ENCODE results near the gene MDFIC2.

The MDFIC2 gene

GRCh38 chr3:70189884-70190473 is 122.5 kb downstream of the MDFIC2 start:
- no peaks in the 10 kb centered on the region for H3K9me3 ChIP-seq (replicated peaks; ENCODE audit: insufficient read depth, low read length)
- no peak overlapping the region for H3K4me2 ChIP-seq (ENCODE audit: low read depth, low read length)
- no peaks in the 10 kb centered on the region for H4K20me1 ChIP-seq (ENCODE audit: insufficient read depth, low read length)
- no peak for TF ChIP-seq CTCF (IDR thresholded peaks at IDR 0.05; ENCODE audit: low read length)
- TF ChIP-seq EZH2phosphoT487 (IDR thresholded peaks at IDR 0.05; ENCODE audit: low read length) = no peak
- no peak for TF ChIP-seq EZH2 (optimal IDR thresholded peaks at IDR 0.05; ENCODE audit: low read depth, low read length)
- no peak overlapping the region for H3K4me3 ChIP-seq (ENCODE audit: low read length)
- no peak for DNase-seq
- H3F3A ChIP-seq (ENCODE audit: insufficient read depth, low read length) = no peaks in the 10 kb centered on the region
- H3K27me3 ChIP-seq (replicated peaks; ENCODE audit: insufficient read depth, low read length) = no peaks in the 10 kb centered on the region
- H3K36me3 ChIP-seq (replicated peaks; ENCODE audit: insufficient read depth, low read length) = no peaks in the 10 kb centered on the region
- H2AFZ ChIP-seq (ENCODE audit: low read length) = no peak overlapping the region
- H3K27ac ChIP-seq (ENCODE audit: low read length) = no peak overlapping the region
- no peak overlapping the region for H3K9ac ChIP-seq (ENCODE audit: low read length)
- H3K79me2 ChIP-seq (ENCODE audit: low read length) = no peaks in the 10 kb centered on the region
- no peaks in the 10 kb centered on the region for H3K4me1 ChIP-seq (ENCODE audit: low read length)
- H3K9me2 ChIP-seq (replicated peaks; ENCODE audit: insufficient read depth, low read length) = no peaks in the 10 kb centered on the region

GRCh38 chr3:70186221-70186620 is 126.2 kb downstream of the MDFIC2 start:
- H3K79me2 ChIP-seq (ENCODE audit: low read length) = no peaks in the 10 kb centered on the region
- no peaks in the 10 kb centered on the region for H3K36me3 ChIP-seq (replicated peaks; ENCODE audit: insufficient read depth, low read length)
- no peak overlapping the region for H3K4me2 ChIP-seq (ENCODE audit: low read depth, low read length)
- H3F3A ChIP-seq (ENCODE audit: insufficient read depth, low read length) = no peaks in the 10 kb centered on the region
- no peak overlapping the region for H3K4me3 ChIP-seq (ENCODE audit: low read length)
- H2AFZ ChIP-seq (ENCODE audit: low read length) = no peak overlapping the region
- no peaks in the 10 kb centered on the region for H3K4me1 ChIP-seq (ENCODE audit: low read length)
- H3K9me2 ChIP-seq (replicated peaks; ENCODE audit: insufficient read depth, low read length) = no peaks in the 10 kb centered on the region
- TF ChIP-seq CTCF (IDR thresholded peaks at IDR 0.05; ENCODE audit: low read length) (no peak), EZH2 (optimal IDR thresholded peaks at IDR 0.05; ENCODE audit: low read depth, low read length) (no peak), EZH2phosphoT487 (IDR thresholded peaks at IDR 0.05; ENCODE audit: low read length) (no peak)
- no peak overlapping the region for H3K27ac ChIP-seq (ENCODE audit: low read length)
- no peaks in the 10 kb centered on the region for H3K27me3 ChIP-seq (replicated peaks; ENCODE audit: insufficient read depth, low read length)
- no peaks in the 10 kb centered on the region for H3K9me3 ChIP-seq (replicated peaks; ENCODE audit: insufficient read depth, low read length)
- no peak for DNase-seq
- H3K9ac ChIP-seq (ENCODE audit: low read length) = no peak overlapping the region
- H4K20me1 ChIP-seq (ENCODE audit: insufficient read depth, low read length) = no peaks in the 10 kb centered on the region

GRCh38 chr3:70185661-70186060 is 126.8 kb downstream of the MDFIC2 start:
- no peak overlapping the region for H3K27ac ChIP-seq (ENCODE audit: low read length)
- H3K9ac ChIP-seq (ENCODE audit: low read length) = no peak overlapping the region
- no peaks in the 10 kb centered on the region for H3K79me2 ChIP-seq (ENCODE audit: low read length)
- no peak overlapping the region for H3K4me3 ChIP-seq (ENCODE audit: low read length)
- DNase-seq = no peak
- no peaks in the 10 kb centered on the region for H4K20me1 ChIP-seq (ENCODE audit: insufficient read depth, low read length)
- H3K27me3 ChIP-seq (replicated peaks; ENCODE audit: insufficient read depth, low read length) = no peaks in the 10 kb centered on the region
- no peaks in the 10 kb centered on the region for H3K9me3 ChIP-seq (replicated peaks; ENCODE audit: insufficient read depth, low read length)
- no peaks in the 10 kb centered on the region for H3K9me2 ChIP-seq (replicated peaks; ENCODE audit: insufficient read depth, low read length)
- H3K4me1 ChIP-seq (ENCODE audit: low read length) = no peaks in the 10 kb centered on the region
- no peaks in the 10 kb centered on the region for H3K36me3 ChIP-seq (replicated peaks; ENCODE audit: insufficient read depth, low read length)
- TF ChIP-seq EZH2 (optimal IDR thresholded peaks at IDR 0.05; ENCODE audit: low read depth, low read length) (no peak), CTCF (IDR thresholded peaks at IDR 0.05; ENCODE audit: low read length) (no peak), EZH2phosphoT487 (IDR thresholded peaks at IDR 0.05; ENCODE audit: low read length) (no peak)
- H2AFZ ChIP-seq (ENCODE audit: low read length) = no peak overlapping the region
- H3K4me2 ChIP-seq (ENCODE audit: low read depth, low read length) = no peak overlapping the region
- H3F3A ChIP-seq (ENCODE audit: insufficient read depth, low read length) = no peaks in the 10 kb centered on the region

Measured in MM.1S (cell line).